GM19397 (cell line): ENCODE results near the gene PDGFRB.
A peak's percentile ranks its signal among the peaks of the same experiment; 100 is the strongest.

Experiments used
- ATAC-seq: cut with Tn5 transposase; IDR thresholded peaks from one replicate; pipeline ENCODE4 v1.9.1; 2021; ENCODE audit warnings: mild to moderate bottlenecking, moderate library complexity; ENCODE audit not compliant: unreplicated experiment

PDGFRB gene

GRCh38 chr5:150164211-150164980 lies 8.8 kb upstream of the PDGFRB start:
- no peak for ATAC-seq

GRCh38 chr5:150163547-150164059 lies 8.0 kb upstream of the PDGFRB start:
- ATAC-seq: no peak

GRCh38 chr5:150163035-150163434 lies 7.4 kb upstream of the PDGFRB start:
- ATAC-seq: no peak

GRCh38 chr5:150162142-150162513 lies 6.5 kb upstream of the PDGFRB start:
- no peak for ATAC-seq

- peak; percentile 67 for ATAC-seq
Measured at GRCh38 chr5:150161242-150162141, 5.8 kb upstream of the PDGFRB start.

GRCh38 chr5:150160448-150161081 lies 4.9 kb upstream of the PDGFRB start:
- no peak for ATAC-seq

GRCh38 chr5:150159741-150160179 lies 4.1 kb upstream of the PDGFRB start:
- ATAC-seq: no peak

- no peak for ATAC-seq
Measured at GRCh38 chr5:150159031-150159430, 3.4 kb upstream of the PDGFRB start.

GRCh38 chr5:150158170-150158949 lies 2.7 kb upstream of the PDGFRB start:
- no peak for ATAC-seq

GRCh38 chr5:150157168-150157567 lies 1.5 kb upstream of the PDGFRB start:
- ATAC-seq: no peak

- no peak for ATAC-seq
Measured at GRCh38 chr5:150156540-150156939, 895 bp upstream of the PDGFRB start.

- ATAC-seq: peak; percentile 7
Measured at GRCh38 chr5:150156027-150156368, 353 bp upstream of the PDGFRB start.

GRCh38 chr5:150154618-150155128 lies 972 bp downstream of the PDGFRB start:
- ATAC-seq: no peak

- no peak for ATAC-seq
Measured at GRCh38 chr5:150153957-150154617, 1.6 kb downstream of the PDGFRB start.

- ATAC-seq: no peak
Measured at GRCh38 chr5:150153483-150153882, 2.2 kb downstream of the PDGFRB start.

- no peak for ATAC-seq
Measured at GRCh38 chr5:150152636-150153462, 2.8 kb downstream of the PDGFRB start.

GRCh38 chr5:150149618-150150017 lies 6.0 kb downstream of the PDGFRB start:
- no peak for ATAC-seq

- no peak for ATAC-seq
Measured at GRCh38 chr5:150148117-150148927, 7.3 kb downstream of the PDGFRB start.
